Activated naive CD4-positive, alpha-beta T cell treated with anti-CD3 and anti-CD28 coated beads, Interleukin-2, amount 50 U/mL, for 24 hours (primary cell): ENCODE measurements around the gene SLC39A9.

ENCODE experiments used
- H3K27ac Mint-ChIP-seq: one replicate; pipeline ENCODE4 v1.8.0; 2021; ENCODE audit warnings: mild to moderate bottlenecking, mixed read lengths
- H3K27me3 Mint-ChIP-seq: one replicate; pipeline ENCODE4 v1.8.0; 2021; ENCODE audit warnings: mixed read lengths
- H3K36me3 Mint-ChIP-seq: one replicate; pipeline ENCODE4 v1.8.0; 2021; ENCODE audit warnings: mixed read lengths
- H3K4me1 Mint-ChIP-seq: one replicate; pipeline ENCODE4 v1.8.0; 2021; ENCODE audit warnings: mixed read lengths
- H3K4me3 Mint-ChIP-seq: one replicate; pipeline ENCODE4 v1.8.0; 2021; ENCODE audit warnings: mild to moderate bottlenecking, mixed read lengths
- H3K9me3 Mint-ChIP-seq: one replicate; pipeline ENCODE4 v1.8.0; 2021; ENCODE audit warnings: mixed read lengths

SLC39A9 gene

DNA sequence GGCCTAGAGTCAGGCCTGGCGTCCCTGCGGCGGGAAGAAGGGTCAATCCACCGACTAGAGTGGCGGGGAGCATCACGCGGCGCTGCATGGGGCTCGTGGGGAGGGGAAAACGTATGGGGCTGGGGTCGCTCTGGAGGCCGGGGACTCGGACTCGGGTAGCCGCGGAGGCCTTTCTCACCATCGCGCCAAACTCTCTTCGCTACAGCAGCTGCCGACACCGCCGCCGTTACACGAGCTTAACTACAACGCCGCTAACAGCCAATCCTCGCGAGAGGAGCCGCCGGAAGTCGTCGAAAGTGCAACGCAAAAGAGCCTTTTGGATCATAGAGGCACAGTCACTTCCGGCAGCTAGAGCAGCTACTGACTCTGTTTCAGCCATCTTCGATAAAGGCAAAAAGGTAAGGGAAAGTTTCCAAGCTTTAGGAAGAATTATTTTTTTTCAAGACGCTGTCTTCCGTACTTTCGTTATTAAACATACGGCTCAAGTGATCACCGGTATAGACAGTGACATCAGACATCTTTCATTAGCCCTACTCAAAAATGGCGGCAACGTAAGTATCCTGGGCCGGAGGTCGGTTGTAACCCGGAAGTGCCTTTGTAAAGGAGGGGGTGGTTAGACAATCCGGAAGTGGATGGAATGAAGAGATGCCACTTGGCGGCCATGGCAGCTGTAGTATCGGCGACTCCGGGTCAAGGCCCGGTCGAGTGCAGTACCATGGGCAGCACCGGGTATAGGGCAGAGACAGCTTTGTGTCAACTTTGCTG is at the start of gene SLC39A9, which contains the start of gene ERH:
SLC39A9 (plus strand) TSS at position 640 of the 765 bp plus-strand sequence. CDS start 678 bp downstream, outside the sequence.
ERH (minus strand) TSS at position 247 of the 765 bp plus-strand sequence; CDS start at position 181, 66 bp downstream.
- no peaks in the 10 kb centered on the region for H3K27me3 Mint-ChIP-seq
- peak within 1 kb of the TSS; percentile 96 for H3K27ac Mint-ChIP-seq
- H3K9me3 Mint-ChIP-seq, result no peaks in the 10 kb centered on the region
- H3K36me3 Mint-ChIP-seq, result peaks cover 27% of the 10 kb centered on the region
- peak within 1 kb of the TSS; percentile 96 for H3K4me3 Mint-ChIP-seq
- H3K4me1 Mint-ChIP-seq, result peaks cover 71% of the 10 kb centered on the region

- H3K27me3 Mint-ChIP-seq, result no peaks in the 10 kb centered on the region
- no peaks in the 10 kb centered on the region for H3K36me3 Mint-ChIP-seq
- no peak overlapping the region for H3K4me3 Mint-ChIP-seq
- no peak overlapping the region for H3K27ac Mint-ChIP-seq
- H3K9me3 Mint-ChIP-seq, result no peaks in the 10 kb centered on the region
- peaks cover 2% of the 10 kb centered on the region for H3K4me1 Mint-ChIP-seq
Measured at GRCh38 chr14:69349091-69349777, 49.3 kb upstream of the SLC39A9 start.

- H3K4me1 Mint-ChIP-seq, result peaks cover 11% of the 10 kb centered on the region
- H3K27me3 Mint-ChIP-seq, result no peaks in the 10 kb centered on the region
- no peak overlapping the region for H3K4me3 Mint-ChIP-seq
- H3K27ac Mint-ChIP-seq, result no peak overlapping the region
- no peaks in the 10 kb centered on the region for H3K36me3 Mint-ChIP-seq
- H3K9me3 Mint-ChIP-seq, result no peaks in the 10 kb centered on the region
Measured at GRCh38 chr14:69350892-69351291, 47.6 kb upstream of the SLC39A9 start.

- Mint-ChIP-seq H3K36me3 (no peaks in the 10 kb centered on the region), H3K9me3 (no peaks in the 10 kb centered on the region), H3K27ac (no peak overlapping the region), H3K4me1 (peaks cover 11% of the 10 kb centered on the region), H3K4me3 (no peak overlapping the region), H3K27me3 (no peaks in the 10 kb centered on the region)
Measured at GRCh38 chr14:69351385-69351784, 47.1 kb upstream of the SLC39A9 start.

DNA sequence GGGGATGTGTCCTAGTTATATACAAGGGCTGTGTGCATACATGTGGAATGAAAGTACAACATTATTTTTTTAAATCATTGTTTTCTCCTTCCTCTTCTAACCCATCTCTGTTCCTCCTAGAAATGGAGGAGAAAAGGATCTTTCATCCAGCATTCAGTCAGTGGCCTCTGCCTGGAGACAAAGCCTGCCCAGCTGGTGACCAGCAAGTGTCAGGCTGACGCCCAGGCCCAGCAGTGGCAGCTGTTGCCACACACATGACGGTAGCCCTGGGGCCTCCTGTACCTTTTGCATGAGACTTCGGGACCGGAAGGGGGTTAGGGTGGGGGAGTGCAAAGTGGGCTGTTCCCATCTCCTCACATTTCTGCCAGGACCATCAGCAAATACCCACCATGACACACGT is 46.6 kb upstream of the SLC39A9 start:
- Mint-ChIP-seq H3K27me3 (no peaks in the 10 kb centered on the region), H3K27ac (no peak overlapping the region), H3K36me3 (no peaks in the 10 kb centered on the region), H3K4me1 (peaks cover 11% of the 10 kb centered on the region), H3K9me3 (no peaks in the 10 kb centered on the region), H3K4me3 (no peak overlapping the region)

DNA sequence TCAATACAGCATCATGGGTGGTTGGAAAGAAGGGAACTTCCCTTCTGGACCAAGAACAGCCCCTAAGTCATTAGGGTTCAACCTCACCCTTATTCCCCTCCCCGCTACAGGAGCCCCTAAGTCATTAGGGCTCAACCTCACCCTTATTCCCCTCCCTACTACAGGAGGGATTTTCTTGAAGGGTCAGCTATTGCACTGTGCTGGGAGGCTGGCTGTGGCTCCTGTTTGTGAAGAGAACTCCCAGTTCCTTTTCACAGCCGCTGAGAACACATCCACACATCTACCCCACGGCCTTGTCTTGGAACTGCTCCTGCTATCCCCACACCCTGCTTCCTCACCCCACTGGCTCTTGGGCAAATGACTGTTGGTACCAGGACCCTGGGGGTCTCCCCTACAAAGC is 45.3 kb upstream of the SLC39A9 start:
- Mint-ChIP-seq H3K4me3 (no peak overlapping the region), H3K9me3 (no peaks in the 10 kb centered on the region), H3K36me3 (no peaks in the 10 kb centered on the region), H3K27me3 (no peaks in the 10 kb centered on the region), H3K27ac (no peak overlapping the region), H3K4me1 (peaks cover 11% of the 10 kb centered on the region)

GRCh38 chr14:69354383-69355153 is 43.9 kb upstream of the SLC39A9 start:
- H3K9me3 Mint-ChIP-seq, result no peaks in the 10 kb centered on the region
- peak overlapping the region; percentile 62 for H3K4me3 Mint-ChIP-seq
- H3K27me3 Mint-ChIP-seq, result no peaks in the 10 kb centered on the region
- peaks cover 11% of the 10 kb centered on the region for H3K4me1 Mint-ChIP-seq
- no peaks in the 10 kb centered on the region for H3K36me3 Mint-ChIP-seq
- H3K27ac Mint-ChIP-seq, result peak overlapping the region; percentile 89

- no peaks in the 10 kb centered on the region for H3K36me3 Mint-ChIP-seq
- no peaks in the 10 kb centered on the region for H3K27me3 Mint-ChIP-seq
- H3K27ac Mint-ChIP-seq, result peak overlapping the region; percentile 89
- H3K4me1 Mint-ChIP-seq, result peaks cover 11% of the 10 kb centered on the region
- H3K4me3 Mint-ChIP-seq, result no peak overlapping the region
- H3K9me3 Mint-ChIP-seq, result no peaks in the 10 kb centered on the region
Measured at GRCh38 chr14:69355154-69355597, 43.3 kb upstream of the SLC39A9 start.

DNA sequence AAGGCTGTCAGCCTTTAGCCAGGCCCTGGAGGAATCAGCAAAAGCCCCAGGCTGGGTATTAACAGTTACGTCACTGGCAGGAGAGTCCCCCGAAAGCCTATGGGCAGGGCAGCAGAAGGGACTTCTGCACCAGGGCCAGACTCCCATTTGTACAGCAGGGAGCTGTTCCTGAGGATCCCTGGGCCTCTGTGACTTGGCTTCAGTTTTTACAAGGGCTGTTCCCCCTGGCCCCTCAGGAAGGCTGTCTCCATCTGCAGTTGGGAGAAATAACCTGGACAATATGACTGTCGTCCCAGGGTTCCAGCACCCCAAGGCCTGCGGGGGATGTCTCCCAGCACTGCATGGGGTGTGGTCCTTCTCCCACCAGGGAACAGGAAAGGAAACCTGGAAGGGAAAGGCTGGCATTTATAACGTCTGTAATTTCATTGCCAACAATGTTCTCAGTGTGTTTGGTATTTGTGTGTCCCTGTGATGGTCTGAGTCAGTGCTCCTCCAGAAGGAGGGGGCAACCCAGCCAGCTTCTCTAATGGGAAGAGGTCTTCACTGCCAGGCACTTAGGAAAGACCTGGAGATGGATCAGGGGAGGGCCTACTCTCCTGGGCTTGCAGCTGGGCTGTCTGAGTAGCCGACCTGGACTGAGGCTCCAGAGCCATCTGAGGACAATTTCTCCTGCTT is 42.7 kb upstream of the SLC39A9 start:
- H3K27me3 Mint-ChIP-seq, result no peaks in the 10 kb centered on the region
- H3K4me1 Mint-ChIP-seq, result peaks cover 11% of the 10 kb centered on the region
- H3K9me3 Mint-ChIP-seq, result no peaks in the 10 kb centered on the region
- no peak overlapping the region for H3K4me3 Mint-ChIP-seq
- no peak overlapping the region for H3K27ac Mint-ChIP-seq
- H3K36me3 Mint-ChIP-seq, result no peaks in the 10 kb centered on the region

GRCh38 chr14:69356903-69357543 is 41.5 kb upstream of the SLC39A9 start:
- Mint-ChIP-seq H3K36me3 (no peaks in the 10 kb centered on the region), H3K27ac (no peak overlapping the region), H3K4me1 (peaks cover 11% of the 10 kb centered on the region), H3K27me3 (no peaks in the 10 kb centered on the region), H3K4me3 (no peak overlapping the region), H3K9me3 (no peaks in the 10 kb centered on the region)

- no peak overlapping the region for H3K27ac Mint-ChIP-seq
- H3K36me3 Mint-ChIP-seq, result peaks cover 1% of the 10 kb centered on the region
- H3K4me3 Mint-ChIP-seq, result no peak overlapping the region
- H3K9me3 Mint-ChIP-seq, result no peaks in the 10 kb centered on the region
- H3K4me1 Mint-ChIP-seq, result peaks cover 11% of the 10 kb centered on the region
- H3K27me3 Mint-ChIP-seq, result no peaks in the 10 kb centered on the region
Measured at GRCh38 chr14:69357544-69358200, 40.8 kb upstream of the SLC39A9 start.

DNA sequence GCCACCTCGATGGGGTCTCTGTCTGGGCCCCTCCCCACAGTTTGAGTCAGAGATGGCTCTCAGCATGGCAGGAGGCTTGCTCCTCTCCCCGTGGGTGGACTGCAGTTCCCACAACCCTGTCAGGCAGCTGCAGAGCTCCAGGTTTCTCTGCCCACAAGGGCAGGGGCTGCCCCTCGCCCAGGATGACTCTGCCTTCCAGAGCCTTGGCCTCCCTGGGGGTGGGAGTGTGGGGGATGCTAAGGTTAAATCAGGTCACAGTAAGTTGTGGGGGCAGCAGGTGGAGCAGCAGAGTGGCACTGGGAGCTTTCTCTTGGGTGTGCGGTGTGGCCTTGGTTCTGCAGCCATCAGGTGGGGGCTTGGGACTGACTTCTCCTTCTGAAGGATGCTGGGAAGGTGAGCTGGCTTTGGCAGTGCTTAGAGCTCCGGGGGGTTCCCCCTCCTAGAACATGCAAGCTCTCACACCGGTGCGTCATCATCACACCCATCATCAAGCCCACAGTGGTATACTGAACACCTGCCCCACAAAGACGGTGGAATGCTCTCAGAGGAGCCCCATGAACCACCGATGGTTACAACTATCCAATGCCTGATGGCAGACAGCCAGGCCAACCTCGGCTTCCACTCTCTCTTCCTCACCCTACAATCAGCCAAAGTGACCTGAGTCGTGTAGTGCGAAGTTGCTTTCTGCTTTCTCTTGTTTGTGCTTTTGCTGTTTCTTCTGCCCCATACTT is 40.1 kb upstream of the SLC39A9 start:
- peaks cover 11% of the 10 kb centered on the region for H3K4me1 Mint-ChIP-seq
- peaks cover 1% of the 10 kb centered on the region for H3K36me3 Mint-ChIP-seq
- no peaks in the 10 kb centered on the region for H3K9me3 Mint-ChIP-seq
- no peak overlapping the region for H3K27ac Mint-ChIP-seq
- H3K27me3 Mint-ChIP-seq, result no peaks in the 10 kb centered on the region
- no peak overlapping the region for H3K4me3 Mint-ChIP-seq

GRCh38 chr14:69358966-69359365 is 39.5 kb upstream of the SLC39A9 start:
- peaks cover 1% of the 10 kb centered on the region for H3K36me3 Mint-ChIP-seq
- no peaks in the 10 kb centered on the region for H3K27me3 Mint-ChIP-seq
- no peak overlapping the region for H3K4me3 Mint-ChIP-seq
- peaks cover 11% of the 10 kb centered on the region for H3K4me1 Mint-ChIP-seq
- no peak overlapping the region for H3K27ac Mint-ChIP-seq
- H3K9me3 Mint-ChIP-seq, result no peaks in the 10 kb centered on the region
